ENCODE measurements around the gene DENND5B.
A peak's percentile ranks its signal among the peaks of the same experiment; 100 is the strongest.

GRCh38 chr12:31590642-31591379, at the start of gene DENND5B:
- TF ChIP-seq POLR2AphosphoS5 (IDR thresholded peaks at IDR 0.05) = peak in 2 of 3 donors; percentile 62 to 63
- no peak for TF ChIP-seq CTCF (IDR thresholded peaks at IDR 0.05 in 8 of 11, conservative IDR thresholded peaks at IDR 0.05 in 3 of 11)
- no peak for TF ChIP-seq POLR2A (IDR thresholded peaks at IDR 0.05)
